SU-DHL-6 (cell line): ENCODE results near the gene NOTCH4.
A peak's percentile ranks its signal among the peaks of the same experiment; 100 is the strongest.

ENCODE experiments used
- H2AFZ ChIP-seq: fragments of 200-600 bp; sonication (generic); 2 replicates; pipeline ENCODE4 v1.6.1; 2014; ENCODE audit warnings: low read depth, mild to moderate bottlenecking, moderate library complexity, mixed read lengths, antibody characterized with exemption, low read length; ENCODE audit not compliant: severe bottlenecking
- H3F3A ChIP-seq: fragments of 200-600 bp; shearing (Covaris generic); 2 replicates; pipeline ENCODE4 v1.6.0; 2016; ENCODE audit warnings: antibody characterized with exemption, mild to moderate bottlenecking; ENCODE audit not compliant: insufficient read depth
- H3K27ac ChIP-seq: fragments of 200-600 bp; sonication (generic); 2 replicates; pipeline ENCODE4 v1.5.1; 2016; ENCODE audit warnings: low read depth, mild to moderate bottlenecking, low read length, moderate library complexity, mixed read lengths
- H3K27me3 ChIP-seq: fragments of 200-600 bp; sonication (generic), shearing (Covaris generic); 2 replicates; pipeline ENCODE4 v1.6.0; 2014; ENCODE audit warnings: mild to moderate bottlenecking, low read length
- H3K36me3 ChIP-seq: fragments of 200-600 bp; sonication (generic); 2 replicates; pipeline ENCODE4 v1.6.1; 2014; ENCODE audit warnings: mild to moderate bottlenecking, low read length, mixed read lengths
- H3K4me2 ChIP-seq: fragments of 300-600, 200-600 bp; shearing (Covaris generic), sonication (generic); 2 replicates; pipeline ENCODE4 v1.6.0; 2014; ENCODE audit warnings: low read length, low read depth, mild to moderate bottlenecking; ENCODE audit not compliant: poor library complexity, severe bottlenecking
- H3K4me3 ChIP-seq: fragments of 200-600 bp; sonication (generic); 2 replicates; pipeline ENCODE4 v1.5.1; 2014; ENCODE audit warnings: antibody characterized with exemption, low read length, mild to moderate bottlenecking, mixed read lengths; ENCODE audit not compliant: insufficient read depth, poor library complexity, severe bottlenecking
- H3K79me2 ChIP-seq: fragments of 200-600 bp; sonication (generic); 2 replicates; pipeline ENCODE4 v1.6.1; 2014; ENCODE audit warnings: mild to moderate bottlenecking, low read length, moderate library complexity; ENCODE audit not compliant: insufficient read depth
- H3K9ac ChIP-seq: fragments of 200-600 bp; sonication (generic); 2 replicates; pipeline ENCODE4 v1.7.0; 2014; ENCODE audit warnings: mild to moderate bottlenecking, low read length
- H3K9me2 ChIP-seq: fragments of 200-600 bp; sonication (generic); replicated peaks from 2 replicates; pipeline ENCODE4 v1.6.1; 2014; ENCODE audit warnings: low read length; ENCODE audit not compliant: insufficient read depth
- H3K9me3 ChIP-seq: fragments of 200-600 bp; sonication (generic); 2 replicates; pipeline ENCODE4 v1.6.1; 2014; ENCODE audit warnings: low read length, mixed read lengths; ENCODE audit not compliant: insufficient read depth
- H4K20me1 ChIP-seq: fragments of 200-600 bp; sonication (generic); 2 replicates; pipeline ENCODE4 v1.6.1; 2014; ENCODE audit warnings: low read depth, mild to moderate bottlenecking, antibody characterized with exemption, low read length, moderate library complexity, mixed read lengths
- EZH2phosphoT487 ChIP-seq: fragments of 200-600 bp; sonication (generic), shearing (Covaris generic); conservative IDR thresholded peaks from 2 replicates; pipeline ENCODE4 v1.6.1; 2018; ENCODE audit warnings: mild to moderate bottlenecking, antibody characterized with exemption, low read length, moderate library complexity, mixed read lengths
- TF ChIP-seq, protein P1 (sequence below): fragments of 200-600 bp; sonication (generic); IDR thresholded peaks from one replicate; pipeline ENCODE4 v1.5.1; 2017; ENCODE audit warnings: antibody characterized with exemption, mild to moderate bottlenecking, low read length, moderate library complexity; ENCODE audit not compliant: insufficient read depth, poor library complexity, severe bottlenecking

NOTCH4 gene

DNA sequence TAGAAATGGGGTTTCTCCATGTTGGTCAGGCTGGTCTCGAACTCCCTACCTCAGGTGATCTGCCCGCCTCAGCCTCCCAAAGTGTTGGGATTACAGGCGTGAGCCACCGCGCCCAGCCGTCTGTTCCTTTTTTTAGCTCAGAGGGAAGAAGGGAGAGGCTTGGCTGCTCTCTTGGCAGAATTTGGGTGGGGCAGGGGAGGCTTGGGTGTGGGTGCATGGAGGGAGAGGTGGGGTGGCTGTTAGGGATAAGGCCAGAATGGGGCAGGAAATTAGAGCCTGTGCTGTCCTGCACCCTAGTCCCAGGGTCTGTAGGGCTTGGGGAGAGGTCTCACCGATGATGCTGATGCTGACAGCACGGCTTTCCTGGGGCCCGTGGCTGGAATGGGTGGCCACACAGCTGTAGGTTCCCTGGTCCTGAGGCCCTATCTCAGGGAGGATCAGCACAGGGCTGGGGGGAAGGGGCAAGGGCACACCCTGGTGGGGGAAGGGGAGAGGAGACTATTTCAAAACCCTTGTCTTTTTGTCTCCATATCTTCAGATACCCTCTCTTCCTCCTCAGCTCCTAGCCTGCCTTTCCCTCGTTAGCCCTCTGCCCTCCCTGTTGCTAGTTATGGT, 41.8 kb downstream of the NOTCH4 start:
- no peaks in the 10 kb centered on the region for H4K20me1 ChIP-seq
- H3K4me3 ChIP-seq: no peak overlapping the region
- no peaks in the 10 kb centered on the region for H3K27me3 ChIP-seq
- H3K9me3 ChIP-seq: no peaks in the 10 kb centered on the region
- no peak overlapping the region for H3K4me2 ChIP-seq
- no peak overlapping the region for H3K9ac ChIP-seq
- H3F3A ChIP-seq: peaks cover 7% of the 10 kb centered on the region
- no peak overlapping the region for H2AFZ ChIP-seq
- TF ChIP-seq, protein P1, sequence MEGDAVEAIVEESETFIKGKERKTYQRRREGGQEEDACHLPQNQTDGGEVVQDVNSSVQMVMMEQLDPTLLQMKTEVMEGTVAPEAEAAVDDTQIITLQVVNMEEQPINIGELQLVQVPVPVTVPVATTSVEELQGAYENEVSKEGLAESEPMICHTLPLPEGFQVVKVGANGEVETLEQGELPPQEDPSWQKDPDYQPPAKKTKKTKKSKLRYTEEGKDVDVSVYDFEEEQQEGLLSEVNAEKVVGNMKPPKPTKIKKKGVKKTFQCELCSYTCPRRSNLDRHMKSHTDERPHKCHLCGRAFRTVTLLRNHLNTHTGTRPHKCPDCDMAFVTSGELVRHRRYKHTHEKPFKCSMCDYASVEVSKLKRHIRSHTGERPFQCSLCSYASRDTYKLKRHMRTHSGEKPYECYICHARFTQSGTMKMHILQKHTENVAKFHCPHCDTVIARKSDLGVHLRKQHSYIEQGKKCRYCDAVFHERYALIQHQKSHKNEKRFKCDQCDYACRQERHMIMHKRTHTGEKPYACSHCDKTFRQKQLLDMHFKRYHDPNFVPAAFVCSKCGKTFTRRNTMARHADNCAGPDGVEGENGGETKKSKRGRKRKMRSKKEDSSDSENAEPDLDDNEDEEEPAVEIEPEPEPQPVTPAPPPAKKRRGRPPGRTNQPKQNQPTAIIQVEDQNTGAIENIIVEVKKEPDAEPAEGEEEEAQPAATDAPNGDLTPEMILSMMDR: no peak
- no peak for TF ChIP-seq EZH2phosphoT487
- no peaks in the 10 kb centered on the region for H3K9me2 ChIP-seq
- peaks cover 12% of the 10 kb centered on the region for H3K79me2 ChIP-seq
- no peak overlapping the region for H3K27ac ChIP-seq
- no peaks in the 10 kb centered on the region for H3K36me3 ChIP-seq

DNA sequence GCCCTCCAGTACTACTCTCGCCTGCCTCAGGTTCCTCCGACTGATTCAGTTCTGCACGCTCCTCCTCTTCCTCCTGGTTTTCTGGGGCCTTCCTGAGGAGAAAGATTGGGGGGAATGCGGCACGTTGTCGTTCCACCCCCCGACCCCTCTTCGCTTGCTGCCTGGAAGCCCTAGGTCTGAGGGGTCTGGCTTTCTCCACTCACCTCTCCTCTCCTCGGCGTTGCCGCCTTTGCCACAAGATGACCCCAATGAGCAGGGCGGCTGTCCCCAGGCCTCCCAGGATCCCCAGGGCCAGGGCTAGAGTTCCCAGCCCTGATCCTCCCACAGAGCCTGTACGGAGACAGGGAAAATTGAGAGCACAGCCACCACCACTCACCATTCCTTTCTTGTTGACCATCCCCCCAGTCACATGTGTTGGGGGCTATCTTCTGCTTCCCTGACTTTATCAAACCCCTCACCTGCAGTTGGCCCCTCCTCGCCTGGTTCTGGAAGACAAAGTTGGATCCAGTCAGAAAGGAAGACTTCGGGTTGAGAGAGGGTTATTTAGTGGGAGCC, 42.6 kb downstream of the NOTCH4 start:
- Histone ChIP-seq H3K36me3 (no peaks in the 10 kb centered on the region), H3F3A (peaks cover 15% of the 10 kb centered on the region), H3K9ac (no peak overlapping the region), H2AFZ (no peak overlapping the region), H3K27ac (no peak overlapping the region), H3K9me2 (no peaks in the 10 kb centered on the region), H3K79me2 (peaks cover 12% of the 10 kb centered on the region), H4K20me1 (no peaks in the 10 kb centered on the region), H3K9me3 (no peaks in the 10 kb centered on the region), H3K4me3 (no peak overlapping the region), H3K27me3 (no peaks in the 10 kb centered on the region), H3K4me2 (no peak overlapping the region)
- TF ChIP-seq, protein P1: no peak
- TF ChIP-seq EZH2phosphoT487: no peak

DNA sequence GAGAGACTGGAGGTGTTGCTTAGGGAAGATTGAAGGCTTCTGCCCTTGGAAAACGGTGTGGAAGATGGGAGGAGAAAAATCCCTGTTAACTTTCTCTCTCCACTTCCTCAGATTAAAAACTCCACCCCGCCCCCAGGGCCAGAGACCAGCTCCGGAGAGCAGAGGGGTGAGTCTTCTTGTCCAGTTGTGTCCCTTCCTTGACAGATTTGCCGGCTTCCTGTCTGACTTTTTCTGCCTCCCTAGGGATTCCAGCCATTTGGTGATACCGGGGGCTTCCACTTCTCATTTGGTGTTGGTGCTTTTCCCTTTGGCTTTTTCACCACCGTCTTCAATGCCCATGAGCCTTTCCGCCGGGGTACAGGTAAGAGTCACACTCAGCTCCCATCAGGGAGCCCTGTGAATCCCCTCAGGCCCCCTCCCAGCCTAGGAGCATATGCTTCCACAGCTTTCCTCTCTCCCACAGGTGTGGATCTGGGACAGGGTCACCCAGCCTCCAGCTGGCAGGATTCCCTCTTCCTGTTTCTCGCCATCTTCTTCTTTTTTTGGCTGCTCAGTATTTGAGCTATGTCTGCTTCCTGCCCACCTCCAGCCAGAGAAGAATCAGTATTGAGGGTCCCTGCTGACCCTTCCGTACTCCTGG, 44.0 kb downstream of the NOTCH4 start:
- H3K27ac ChIP-seq: no peak overlapping the region
- H3K36me3 ChIP-seq: no peaks in the 10 kb centered on the region
- TF ChIP-seq, protein P1: no peak
- no peak for TF ChIP-seq EZH2phosphoT487
- H3K9ac ChIP-seq: peak overlapping the region; percentile 72; the same call in 1 of the 2 replicates
- no peaks in the 10 kb centered on the region for H4K20me1 ChIP-seq
- no peaks in the 10 kb centered on the region for H3K9me3 ChIP-seq
- H3K4me3 ChIP-seq: no peak overlapping the region
- peaks cover 21% of the 10 kb centered on the region for H3K79me2 ChIP-seq
- H3K27me3 ChIP-seq: no peaks in the 10 kb centered on the region
- peak overlapping the region; percentile 93 for H3K4me2 ChIP-seq
- no peak overlapping the region for H2AFZ ChIP-seq
- no peaks in the 10 kb centered on the region for H3K9me2 ChIP-seq
- H3F3A ChIP-seq: peaks cover 16% of the 10 kb centered on the region
